Transverse colon (tissue), 3 donors: ENCODE data around the gene TFIP11.

Source experiments
- EP300 ChIP-seq: sonication (generic); formaldehyde crosslinking; IDR thresholded peaks from one replicate; pipeline ENCODE4 v1.6.1; 2017; ENCODE audit warnings: antibody characterized with exemption, low read depth
- POLR2A ChIP-seq: fragments of 450-650 bp; IDR thresholded peaks from one replicate; pipeline ENCODE4 v1.6.1; 2016; ENCODE audit warnings: antibody characterized with exemption, mild to moderate bottlenecking, moderate library complexity
- TF ChIP-seq, protein P1 (sequence below), 5 experiments: fragments of 200-600 bp in 3 of 5; fragments of 450-650 bp in 2 of 5; sonication (generic) in 3 of 5; IDR thresholded peaks; 1 replicate in 2 of 5; 2 replicates in 3 of 5; pipeline ENCODE4 v1.5.1; 2016 to 2017; ENCODE audit warnings: antibody characterized with exemption in 5 of 5, inconsistent platforms in 3 of 5, mild to moderate bottlenecking in 2 of 5, moderate library complexity in 1 of 5

DNA sequence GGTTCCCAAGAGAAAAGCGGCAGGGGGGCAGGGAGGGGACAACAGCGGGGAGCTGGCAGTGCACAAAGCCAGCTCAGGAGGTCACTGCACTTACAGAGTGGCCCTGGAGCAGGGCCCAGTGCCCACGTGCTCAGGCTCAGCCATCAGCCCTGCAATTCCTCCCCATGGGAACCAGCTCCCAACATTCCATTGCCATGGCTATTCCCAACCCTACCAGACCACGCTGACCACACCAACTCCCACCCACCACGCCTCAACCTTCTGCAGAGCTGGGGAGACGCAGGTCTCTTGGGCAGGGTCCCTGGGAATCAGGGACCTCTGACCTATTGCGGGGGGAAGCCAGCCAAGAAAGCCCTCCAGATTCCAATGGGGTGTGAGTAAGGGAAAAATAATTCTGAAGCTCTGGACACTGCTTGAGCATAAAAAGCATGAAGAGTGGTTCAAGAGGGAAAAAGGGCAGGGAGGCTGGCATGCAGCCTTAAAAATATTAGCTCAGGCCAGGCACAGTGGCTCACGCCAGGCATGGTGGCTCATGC, 38.3 kb upstream of the TFIP11 start:
- no peak for TF ChIP-seq POLR2A
- TF ChIP-seq, protein P1, sequence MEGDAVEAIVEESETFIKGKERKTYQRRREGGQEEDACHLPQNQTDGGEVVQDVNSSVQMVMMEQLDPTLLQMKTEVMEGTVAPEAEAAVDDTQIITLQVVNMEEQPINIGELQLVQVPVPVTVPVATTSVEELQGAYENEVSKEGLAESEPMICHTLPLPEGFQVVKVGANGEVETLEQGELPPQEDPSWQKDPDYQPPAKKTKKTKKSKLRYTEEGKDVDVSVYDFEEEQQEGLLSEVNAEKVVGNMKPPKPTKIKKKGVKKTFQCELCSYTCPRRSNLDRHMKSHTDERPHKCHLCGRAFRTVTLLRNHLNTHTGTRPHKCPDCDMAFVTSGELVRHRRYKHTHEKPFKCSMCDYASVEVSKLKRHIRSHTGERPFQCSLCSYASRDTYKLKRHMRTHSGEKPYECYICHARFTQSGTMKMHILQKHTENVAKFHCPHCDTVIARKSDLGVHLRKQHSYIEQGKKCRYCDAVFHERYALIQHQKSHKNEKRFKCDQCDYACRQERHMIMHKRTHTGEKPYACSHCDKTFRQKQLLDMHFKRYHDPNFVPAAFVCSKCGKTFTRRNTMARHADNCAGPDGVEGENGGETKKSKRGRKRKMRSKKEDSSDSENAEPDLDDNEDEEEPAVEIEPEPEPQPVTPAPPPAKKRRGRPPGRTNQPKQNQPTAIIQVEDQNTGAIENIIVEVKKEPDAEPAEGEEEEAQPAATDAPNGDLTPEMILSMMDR (IDR thresholded peaks at IDR 0.05): no peak
- TF ChIP-seq EP300: no peak
